ENCODE measurements around the gene FBLN2. TPM values are rescaled to one million over a fixed set of nuclear protein-coding genes. Genes with fewer than 3 reads are reported as not detected.

The FBLN2 gene
- total RNA-seq, 1 donor from 2014 or later: 94.3 TPM

DNA sequence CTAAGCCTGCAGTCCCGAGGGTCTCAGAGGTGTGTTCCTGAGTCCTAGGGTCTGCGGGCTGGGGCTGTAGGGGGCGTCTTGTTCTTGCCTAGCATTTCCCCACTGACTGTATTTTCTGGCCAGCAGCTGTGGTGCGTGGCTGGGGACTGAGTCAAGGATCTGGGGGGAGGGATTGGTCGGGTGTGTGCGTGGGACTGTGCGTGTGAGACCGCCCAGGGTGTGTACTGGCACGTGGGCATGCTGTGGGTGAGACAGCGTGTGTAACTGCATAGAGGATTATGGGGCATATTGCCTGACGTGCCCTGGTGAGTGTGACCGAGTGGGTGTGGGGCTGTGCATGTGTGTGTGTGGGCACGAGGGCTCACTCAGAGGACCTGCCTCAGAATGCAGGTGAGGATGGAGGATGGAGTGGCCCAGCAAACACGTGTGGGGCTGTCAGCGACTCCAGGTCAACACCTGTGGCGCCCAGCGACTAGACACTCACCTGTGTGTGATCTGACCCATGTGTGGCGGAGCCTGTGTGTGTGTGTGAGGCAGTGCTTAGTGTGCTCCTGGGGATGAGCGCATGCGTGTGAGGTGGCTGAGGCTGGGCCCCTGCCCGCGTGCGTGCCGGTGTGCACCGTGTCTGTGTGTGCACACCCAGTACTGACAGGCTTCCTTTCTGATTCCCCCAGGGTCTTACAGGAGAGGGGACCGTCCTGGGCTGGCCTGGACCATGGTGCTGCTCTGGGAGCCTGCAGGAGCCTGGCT lies 20.9 kb downstream of the FBLN2 start:
- Histone ChIP-seq H3K36me3 (no peaks in the 10 kb centered on the region), H3K4me3 (no peak overlapping the region), H3K27ac (no peak overlapping the region), H3K4me1 (peaks cover 69% of the 10 kb centered on the region), H3K27me3 (no peaks in the 10 kb centered on the region), H3K9me3 (no peaks in the 10 kb centered on the region)
- intact Hi-C loops (cut with DNase I): no loop called here
- TF ChIP-seq, protein P1, sequence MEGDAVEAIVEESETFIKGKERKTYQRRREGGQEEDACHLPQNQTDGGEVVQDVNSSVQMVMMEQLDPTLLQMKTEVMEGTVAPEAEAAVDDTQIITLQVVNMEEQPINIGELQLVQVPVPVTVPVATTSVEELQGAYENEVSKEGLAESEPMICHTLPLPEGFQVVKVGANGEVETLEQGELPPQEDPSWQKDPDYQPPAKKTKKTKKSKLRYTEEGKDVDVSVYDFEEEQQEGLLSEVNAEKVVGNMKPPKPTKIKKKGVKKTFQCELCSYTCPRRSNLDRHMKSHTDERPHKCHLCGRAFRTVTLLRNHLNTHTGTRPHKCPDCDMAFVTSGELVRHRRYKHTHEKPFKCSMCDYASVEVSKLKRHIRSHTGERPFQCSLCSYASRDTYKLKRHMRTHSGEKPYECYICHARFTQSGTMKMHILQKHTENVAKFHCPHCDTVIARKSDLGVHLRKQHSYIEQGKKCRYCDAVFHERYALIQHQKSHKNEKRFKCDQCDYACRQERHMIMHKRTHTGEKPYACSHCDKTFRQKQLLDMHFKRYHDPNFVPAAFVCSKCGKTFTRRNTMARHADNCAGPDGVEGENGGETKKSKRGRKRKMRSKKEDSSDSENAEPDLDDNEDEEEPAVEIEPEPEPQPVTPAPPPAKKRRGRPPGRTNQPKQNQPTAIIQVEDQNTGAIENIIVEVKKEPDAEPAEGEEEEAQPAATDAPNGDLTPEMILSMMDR (IDR thresholded peaks at IDR 0.05): no peak
- no peak for TF ChIP-seq POLR2A (IDR thresholded peaks at IDR 0.05)
- no peak for TF ChIP-seq POLR2AphosphoS5 (IDR thresholded peaks at IDR 0.05; ENCODE audit: insufficient read depth in 1 of 2, low read depth in 1 of 2)
- no peak for DNase-seq (ENCODE audit: extremely low spot score in 2 of 2)

DNA sequence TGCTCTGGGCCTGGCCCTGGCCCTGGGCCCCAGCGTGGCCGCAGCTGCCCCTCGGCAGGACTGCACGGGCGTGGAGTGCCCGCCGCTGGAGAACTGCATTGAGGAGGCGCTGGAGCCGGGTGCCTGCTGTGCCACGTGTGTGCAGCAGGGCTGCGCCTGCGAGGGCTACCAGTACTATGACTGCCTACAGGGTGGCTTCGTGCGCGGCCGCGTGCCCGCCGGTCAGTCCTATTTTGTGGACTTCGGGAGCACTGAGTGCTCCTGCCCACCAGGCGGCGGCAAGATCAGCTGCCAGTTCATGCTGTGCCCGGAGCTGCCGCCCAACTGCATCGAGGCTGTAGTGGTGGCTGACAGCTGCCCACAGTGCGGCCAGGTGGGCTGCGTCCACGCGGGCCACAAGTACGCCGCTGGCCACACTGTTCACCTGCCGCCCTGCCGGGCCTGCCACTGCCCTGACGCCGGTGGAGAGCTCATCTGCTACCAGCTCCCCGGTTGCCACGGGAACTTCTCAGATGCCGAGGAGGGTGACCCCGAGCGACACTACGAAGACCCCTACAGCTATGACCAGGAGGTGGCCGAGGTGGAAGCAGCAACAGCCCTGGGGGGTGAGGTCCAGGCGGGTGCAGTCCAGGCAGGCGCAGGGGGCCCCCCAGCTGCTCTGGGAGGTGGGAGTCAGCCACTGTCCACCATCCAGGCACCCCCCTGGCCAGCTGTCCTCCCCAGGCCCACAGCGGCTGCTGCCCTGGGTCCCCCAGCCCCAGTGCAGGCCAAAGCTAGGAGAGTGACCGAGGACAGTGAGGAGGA lies 21.7 kb downstream of the FBLN2 start:
- TF ChIP-seq, protein P1 (IDR thresholded peaks at IDR 0.05): no peak
- TF ChIP-seq POLR2A (IDR thresholded peaks at IDR 0.05) (no peak), POLR2AphosphoS5 (IDR thresholded peaks at IDR 0.05; ENCODE audit: insufficient read depth in 1 of 2, low read depth in 1 of 2) (no peak)
- Histone ChIP-seq H3K36me3 (no peaks in the 10 kb centered on the region), H3K27me3 (no peaks in the 10 kb centered on the region), H3K4me1 (peaks cover 70% of the 10 kb centered on the region), H3K27ac (no peak overlapping the region), H3K4me3 (no peak overlapping the region), H3K9me3 (no peaks in the 10 kb centered on the region)
- DNase-seq (ENCODE audit: extremely low spot score in 2 of 2): no peak
- intact Hi-C loops (cut with DNase I): no loop called here

DNA sequence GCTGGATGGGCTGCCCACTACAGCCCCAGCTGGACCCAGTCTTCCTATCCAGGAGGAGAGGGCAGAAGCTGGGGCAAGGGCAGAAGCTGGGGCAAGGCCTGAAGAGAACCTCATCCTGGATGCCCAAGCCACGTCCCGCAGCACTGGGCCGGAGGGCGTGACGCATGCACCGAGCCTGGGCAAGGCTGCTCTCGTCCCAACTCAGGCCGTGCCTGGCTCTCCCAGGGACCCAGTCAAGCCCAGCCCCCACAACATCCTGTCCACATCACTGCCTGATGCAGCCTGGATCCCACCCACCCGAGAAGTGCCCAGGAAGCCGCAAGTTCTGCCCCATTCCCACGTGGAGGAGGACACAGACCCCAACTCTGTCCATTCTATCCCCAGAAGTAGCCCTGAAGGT lies 22.3 kb downstream of the FBLN2 start:
- no peak for DNase-seq (ENCODE audit: extremely low spot score in 2 of 2)
- intact Hi-C loops (cut with DNase I): no loop called here
- H3K27me3 ChIP-seq: no peaks in the 10 kb centered on the region
- no peak for TF ChIP-seq POLR2AphosphoS5 (IDR thresholded peaks at IDR 0.05; ENCODE audit: insufficient read depth in 1 of 2, low read depth in 1 of 2)
- no peak for TF ChIP-seq POLR2A (IDR thresholded peaks at IDR 0.05)
- TF ChIP-seq, protein P1 (IDR thresholded peaks at IDR 0.05): no peak
- no peaks in the 10 kb centered on the region for H3K9me3 ChIP-seq
- peak overlapping the region; percentile 10 for H3K27ac ChIP-seq
- H3K36me3 ChIP-seq: no peaks in the 10 kb centered on the region
- peaks cover 68% of the 10 kb centered on the region for H3K4me1 ChIP-seq
- H3K4me3 ChIP-seq: no peak overlapping the region

DNA sequence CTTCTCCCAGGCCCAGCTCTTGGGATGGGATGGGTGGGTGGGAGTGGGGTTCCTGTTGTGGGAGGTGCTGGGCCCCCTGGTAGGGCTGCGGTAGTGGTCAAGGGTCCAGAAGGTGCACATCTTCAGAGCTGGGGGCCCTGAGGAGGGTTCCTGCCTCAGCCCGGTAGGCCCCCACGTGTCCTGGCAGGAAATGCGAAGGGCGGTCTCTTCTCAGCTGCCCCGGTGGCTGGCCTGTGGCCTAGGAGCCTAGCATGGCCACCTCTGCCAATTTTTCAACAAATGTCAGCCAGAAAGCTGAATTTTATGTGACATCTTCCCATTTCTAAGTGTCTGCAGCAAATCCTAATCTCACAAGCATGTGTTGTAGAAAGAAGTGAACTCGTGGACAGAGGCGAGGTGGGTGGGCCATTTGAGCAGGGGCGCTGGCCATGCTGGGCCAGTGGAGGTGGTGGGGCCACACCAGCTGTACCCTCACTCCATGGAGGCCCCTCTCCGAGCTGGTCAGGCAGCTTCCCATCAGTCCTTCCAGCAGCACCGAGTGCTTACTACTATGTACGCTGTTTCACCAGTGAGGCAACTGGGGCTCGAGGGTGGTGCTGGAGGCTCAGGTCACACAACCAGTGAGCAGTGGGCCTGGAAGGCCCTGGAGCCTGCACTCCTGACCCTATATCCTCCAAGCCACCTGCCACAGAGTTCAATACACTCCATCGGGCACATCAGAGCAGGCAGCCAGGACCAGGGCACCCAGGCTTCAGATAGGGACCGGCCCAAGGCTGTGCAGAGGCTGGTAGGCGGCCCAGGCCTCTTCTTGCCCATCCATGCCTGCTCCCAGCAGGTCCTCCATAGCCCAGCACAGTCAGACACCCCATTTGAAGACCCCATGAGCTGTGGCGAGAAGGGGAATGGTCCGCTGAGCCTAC lies 23.2 kb downstream of the FBLN2 start:
- H3K4me3 ChIP-seq: no peak overlapping the region
- no peaks in the 10 kb centered on the region for H3K9me3 ChIP-seq
- H3K27me3 ChIP-seq: no peaks in the 10 kb centered on the region
- H3K27ac ChIP-seq: peak overlapping the region; percentile 10
- TF ChIP-seq POLR2AphosphoS5 (IDR thresholded peaks at IDR 0.05; ENCODE audit: insufficient read depth in 1 of 2, low read depth in 1 of 2) (no peak), POLR2A (IDR thresholded peaks at IDR 0.05) (no peak)
- TF ChIP-seq, protein P1 (IDR thresholded peaks at IDR 0.05): no peak
- intact Hi-C loops (cut with DNase I): no loop called here
- H3K36me3 ChIP-seq: no peaks in the 10 kb centered on the region
- H3K4me1 ChIP-seq: peaks cover 62% of the 10 kb centered on the region
- DNase-seq (ENCODE audit: extremely low spot score in 2 of 2): no peak

Measured in vagina (tissue), 2 donors.